HEK293 (cell line): ENCODE data around the gene FKRP.

ENCODE experiments used
- CTCF ChIA-PET: fragments of 350-600 bp; formaldehyde crosslinking; extraction: SDS; loops from one replicate; lab custom pipeline; 2021; ENCODE audit warnings: antibody characterized with exemption; lab: Yijun Ruan, JAX
- POLR2A ChIA-PET: fragments of 300-600 bp; formaldehyde crosslinking; extraction: SDS; loops from one replicate; lab custom pipeline; 2020; ENCODE audit warnings: antibody characterized with exemption, inconsistent platforms; lab: Yijun Ruan, JAX
- H3K27ac ChIP-seq: fragments of 200-500 bp; sonication (Bioruptor generic); 2 replicates; pipeline ENCODE4 v1.5.1; 2014; ENCODE audit warnings: low read depth, low read length, control low read depth, inconsistent platforms; ENCODE audit errors: extremely low read depth
- H3K36me3 ChIP-seq, 2 experiments: fragments of 200-500 bp in 1 of 2; sonication (Bioruptor generic) in 1 of 2; 1 replicate in 1 of 2; 2 replicates in 1 of 2; pipeline ENCODE4 v1.5.1; 2014 to 2017; ENCODE audit warnings: inconsistent platforms in 2 of 2, low read length in 2 of 2; ENCODE audit not compliant: control insufficient read depth in 2 of 2, insufficient read depth in 1 of 2
- H3K4me1 ChIP-seq: fragments of 200-500 bp; sonication (Bioruptor generic); 2 replicates; pipeline ENCODE4 v1.5.1; 2014; ENCODE audit warnings: mild to moderate bottlenecking, low read length, inconsistent platforms; ENCODE audit not compliant: control insufficient read depth, insufficient read depth
- H3K4me3 ChIP-seq: 2 replicates; pipeline ENCODE4 v1.5.1; 2011; ENCODE audit warnings: low read depth, mild to moderate bottlenecking, control low read depth, low read length, moderate library complexity
- H3K9me3 ChIP-seq: fragments of 200-500 bp; sonication (Bioruptor generic); 2 replicates; pipeline ENCODE4 v1.5.1; 2014; ENCODE audit warnings: low read depth, low read length, inconsistent platforms; ENCODE audit not compliant: control insufficient read depth, insufficient read depth
- BCL11B ChIP-seq: fragments of 450-650 bp; formaldehyde crosslinking; IDR thresholded peaks from 2 replicates; pipeline ENCODE4 v1.5.1; 2016; ENCODE audit warnings: low read depth, missing biosample characterization, missing genetic modification characterization
- GLI2 ChIP-seq: fragments of 450-650 bp; formaldehyde crosslinking; IDR thresholded peaks from 2 replicates; pipeline ENCODE4; 2017; ENCODE audit warnings: missing biosample characterization, missing genetic modification characterization, low read depth, borderline replicate concordance
- GLIS1 ChIP-seq: fragments of 450-650 bp; formaldehyde crosslinking; IDR thresholded peaks from 2 replicates; pipeline ENCODE4 v1.5.1; 2016; ENCODE audit warnings: missing biosample characterization, missing genetic modification characterization
- GLIS2 ChIP-seq: fragments of 450-650 bp; formaldehyde crosslinking; IDR thresholded peaks from 2 replicates; pipeline ENCODE4 v1.5.1; 2016; ENCODE audit warnings: missing biosample characterization, missing genetic modification characterization
- KLF1 ChIP-seq: fragments of 450-650 bp; formaldehyde crosslinking; IDR thresholded peaks from 2 replicates; pipeline ENCODE4 v1.5.1; 2016; ENCODE audit warnings: missing biosample characterization, missing genetic modification characterization
- KLF16 ChIP-seq: fragments of 450-650 bp; formaldehyde crosslinking; IDR thresholded peaks from 2 replicates; pipeline ENCODE4 v1.5.1; 2017; ENCODE audit warnings: missing biosample characterization, missing genetic modification characterization
- KLF9 ChIP-seq: fragments of 450-650 bp; formaldehyde crosslinking; IDR thresholded peaks from 2 replicates; pipeline ENCODE4 v1.5.1; 2016; ENCODE audit warnings: missing biosample characterization, missing genetic modification characterization, low read depth
- SP2 ChIP-seq: fragments of 450-650 bp; formaldehyde crosslinking; IDR thresholded peaks from 2 replicates; pipeline ENCODE4 v1.5.1; 2016; ENCODE audit warnings: missing biosample characterization, missing genetic modification characterization
- SP3 ChIP-seq: fragments of 450-650 bp; formaldehyde crosslinking; IDR thresholded peaks from 2 replicates; pipeline ENCODE4 v1.5.1; 2016; ENCODE audit warnings: missing biosample characterization, missing genetic modification characterization
- YY1 ChIP-seq: fragments of 450-650 bp; formaldehyde crosslinking; IDR thresholded peaks from 2 replicates; pipeline ENCODE4 v1.5.1; 2018; ENCODE audit warnings: missing biosample characterization, missing genetic modification characterization
- ZBTB20 ChIP-seq: fragments of 450-650 bp; formaldehyde crosslinking; IDR thresholded peaks from 2 replicates; pipeline ENCODE4 v1.5.1; 2016; ENCODE audit warnings: missing biosample characterization, missing genetic modification characterization
- ZBTB48 ChIP-seq: fragments of 450-650 bp; formaldehyde crosslinking; IDR thresholded peaks from 2 replicates; pipeline ENCODE4 v1.5.1; 2016; ENCODE audit warnings: missing biosample characterization, missing genetic modification characterization
- ZNF202 ChIP-seq: fragments of 450-650 bp; formaldehyde crosslinking; IDR thresholded peaks from 2 replicates; pipeline ENCODE4 v1.5.1; 2016; ENCODE audit warnings: missing biosample characterization, missing genetic modification characterization, borderline replicate concordance
- ZNF214 ChIP-seq: fragments of 450-650 bp; formaldehyde crosslinking; IDR thresholded peaks from 2 replicates; pipeline ENCODE4 v1.5.1; 2017; ENCODE audit warnings: missing biosample characterization, mild to moderate bottlenecking, missing genetic modification characterization, borderline replicate concordance
- ZNF335 ChIP-seq: fragments of 450-650 bp; formaldehyde crosslinking; conservative IDR thresholded peaks from 2 replicates; pipeline ENCODE4 v1.5.1; 2016; ENCODE audit warnings: missing biosample characterization, missing genetic modification characterization
- ZNF544 ChIP-seq: fragments of 450-650 bp; formaldehyde crosslinking; IDR thresholded peaks from 2 replicates; pipeline ENCODE4 v1.5.0; 2017; ENCODE audit warnings: missing biosample characterization, missing genetic modification characterization
- ZNF558 ChIP-seq: fragments of 450-650 bp; formaldehyde crosslinking; IDR thresholded peaks from 2 replicates; pipeline ENCODE4 v1.5.1; 2016; ENCODE audit warnings: missing biosample characterization, missing genetic modification characterization
- ZNF561 ChIP-seq: fragments of 450-650 bp; IDR thresholded peaks from 2 replicates; pipeline ENCODE4 v1.5.1; 2018; ENCODE audit warnings: missing biosample characterization, missing genetic modification characterization, borderline replicate concordance
- ZNF626 ChIP-seq: fragments of 450-650 bp; sonication (Bioruptor Pico); formaldehyde crosslinking; IDR thresholded peaks from 2 replicates; pipeline ENCODE4 v1.5.1; 2018; ENCODE audit warnings: missing biosample characterization, missing genetic modification characterization, inconsistent platforms
- ZNF677 ChIP-seq: fragments of 450-650 bp; IDR thresholded peaks from 2 replicates; pipeline ENCODE4 v1.5.0; 2018; ENCODE audit warnings: missing biosample characterization, mild to moderate bottlenecking, missing genetic modification characterization, moderate library complexity
- ZNF701 ChIP-seq: fragments of 450-650 bp; formaldehyde crosslinking; IDR thresholded peaks from 2 replicates; pipeline ENCODE4 v1.5.1; 2016; ENCODE audit warnings: missing biosample characterization, missing genetic modification characterization
- ZNF76 ChIP-seq: fragments of 450-650 bp; formaldehyde crosslinking; IDR thresholded peaks from 2 replicates; pipeline ENCODE4; 2016; ENCODE audit warnings: low read depth, missing biosample characterization, missing genetic modification characterization, borderline replicate concordance
- ZSCAN23 ChIP-seq: fragments of 450-650 bp; formaldehyde crosslinking; IDR thresholded peaks from 2 replicates; pipeline ENCODE4 v1.5.1; 2016; ENCODE audit warnings: missing biosample characterization, missing genetic modification characterization
- ZSCAN30 ChIP-seq: fragments of 450-650 bp; IDR thresholded peaks from 2 replicates; pipeline ENCODE4 v1.5.1; 2018; ENCODE audit warnings: missing biosample characterization, mild to moderate bottlenecking, missing genetic modification characterization, moderate library complexity
- TF ChIP-seq, protein P1 (sequence below): fragments of 450-650 bp; formaldehyde crosslinking; IDR thresholded peaks from 2 replicates; pipeline ENCODE4 v1.5.1; 2017; ENCODE audit warnings: missing biosample characterization, missing genetic modification characterization
- TF ChIP-seq, protein P2 (sequence below): fragments of 450-650 bp; formaldehyde crosslinking; IDR thresholded peaks from 2 replicates; pipeline ENCODE4 v1.5.1; 2016; ENCODE audit warnings: missing biosample characterization, missing genetic modification characterization, low read depth
- TF ChIP-seq, protein P3 (sequence below): fragments of 450-650 bp; formaldehyde crosslinking; IDR thresholded peaks from 2 replicates; pipeline ENCODE4 v1.5.1; 2016; ENCODE audit warnings: missing biosample characterization, missing genetic modification characterization
- TF ChIP-seq, protein P4 (sequence below): fragments of 450-650 bp; formaldehyde crosslinking; IDR thresholded peaks from 2 replicates; pipeline ENCODE4 v1.5.1; 2016; ENCODE audit warnings: missing biosample characterization, missing genetic modification characterization, borderline replicate concordance
- TF ChIP-seq, protein P5 (sequence below): fragments of 450-650 bp; IDR thresholded peaks from 2 replicates; pipeline ENCODE4 v1.5.1; 2018; ENCODE audit warnings: missing biosample characterization, mild to moderate bottlenecking, missing genetic modification characterization

Gene FKRP

GRCh38 chr19:46745521-46746280 is at the start of gene FKRP:
FKRP (plus strand) TSS chr19:46746057; CDS start chr19:46755451, 9,394 bp downstream.
- ChIA-PET POLR2A (interaction anchor here (0.6 to 2.2 kb wide), 5 partner anchors 43 to 374 kb away, joined by 3 to 6 read pairs (median 5); partner anchors contain the start of genes AP2S1, CALM3 and SLC1A5), CTCF (interaction anchor here (0.6 to 2.4 kb wide), 7 partner anchors 17 to 175 kb away, joined by 3 to 11 read pairs (median 3); no protein-coding TSS in a partner anchor)
- H3K36me3 ChIP-seq: peaks cover 26 to 38% of the 10 kb centered on the region in 2 experiments; a peak in 2 of 3 replicates
- TF ChIP-seq SP3 (tag by site-specific recombination): peak; percentile 75
- 0 out of 2 replicates have a peak, but pooled peaks have one; percentile 17 for TF ChIP-seq ZNF677 (tag by site-specific recombination)
- TF ChIP-seq, protein P1, sequence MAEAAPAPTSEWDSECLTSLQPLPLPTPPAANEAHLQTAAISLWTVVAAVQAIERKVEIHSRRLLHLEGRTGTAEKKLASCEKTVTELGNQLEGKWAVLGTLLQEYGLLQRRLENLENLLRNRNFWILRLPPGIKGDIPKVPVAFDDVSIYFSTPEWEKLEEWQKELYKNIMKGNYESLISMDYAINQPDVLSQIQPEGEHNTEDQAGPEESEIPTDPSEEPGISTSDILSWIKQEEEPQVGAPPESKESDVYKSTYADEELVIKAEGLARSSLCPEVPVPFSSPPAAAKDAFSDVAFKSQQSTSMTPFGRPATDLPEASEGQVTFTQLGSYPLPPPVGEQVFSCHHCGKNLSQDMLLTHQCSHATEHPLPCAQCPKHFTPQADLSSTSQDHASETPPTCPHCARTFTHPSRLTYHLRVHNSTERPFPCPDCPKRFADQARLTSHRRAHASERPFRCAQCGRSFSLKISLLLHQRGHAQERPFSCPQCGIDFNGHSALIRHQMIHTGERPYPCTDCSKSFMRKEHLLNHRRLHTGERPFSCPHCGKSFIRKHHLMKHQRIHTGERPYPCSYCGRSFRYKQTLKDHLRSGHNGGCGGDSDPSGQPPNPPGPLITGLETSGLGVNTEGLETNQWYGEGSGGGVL (tag by site-specific recombination): peak; percentile 79
- peak; percentile 42; the same call in 1 of the 2 replicates for TF ChIP-seq ZBTB20 (tag by site-specific recombination)
- TF ChIP-seq KLF16: peak; percentile 63; the same call in 1 of the 2 replicates
- no peak for TF ChIP-seq ZNF202 (tag by site-specific recombination)
- TF ChIP-seq BCL11B (tag by site-specific recombination): peak; percentile 25; the same call in 1 of the 2 replicates
- no peak for TF ChIP-seq ZNF626 (tag by site-specific recombination)
- no peak for TF ChIP-seq ZNF214
- peak; percentile 67 for TF ChIP-seq ZSCAN30 (tag by site-specific recombination)
- TF ChIP-seq, protein P2, sequence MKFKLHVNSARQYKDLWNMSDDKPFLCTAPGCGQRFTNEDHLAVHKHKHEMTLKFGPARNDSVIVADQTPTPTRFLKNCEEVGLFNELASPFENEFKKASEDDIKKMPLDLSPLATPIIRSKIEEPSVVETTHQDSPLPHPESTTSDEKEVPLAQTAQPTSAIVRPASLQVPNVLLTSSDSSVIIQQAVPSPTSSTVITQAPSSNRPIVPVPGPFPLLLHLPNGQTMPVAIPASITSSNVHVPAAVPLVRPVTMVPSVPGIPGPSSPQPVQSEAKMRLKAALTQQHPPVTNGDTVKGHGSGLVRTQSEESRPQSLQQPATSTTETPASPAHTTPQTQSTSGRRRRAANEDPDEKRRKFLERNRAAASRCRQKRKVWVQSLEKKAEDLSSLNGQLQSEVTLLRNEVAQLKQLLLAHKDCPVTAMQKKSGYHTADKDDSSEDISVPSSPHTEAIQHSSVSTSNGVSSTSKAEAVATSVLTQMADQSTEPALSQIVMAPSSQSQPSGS: no peak
- TF ChIP-seq YY1 (tag by site-specific recombination): peak; percentile 77
- TF ChIP-seq ZNF544 (tag by site-specific recombination): no peak
- TF ChIP-seq ZNF558 (tag by site-specific recombination): no peak
- peak; percentile 88 for TF ChIP-seq ZNF335 (tag by site-specific recombination)
- no peak for TF ChIP-seq KLF1
- no peak for TF ChIP-seq GLI2
- 0 out of 2 replicates have a peak, but pooled peaks have one; percentile 58 for TF ChIP-seq ZBTB48 (tag by site-specific recombination)
- TF ChIP-seq GLIS2 (tag by site-specific recombination): peak; percentile 46; the same call in 1 of the 2 replicates
- TF ChIP-seq, protein P3, sequence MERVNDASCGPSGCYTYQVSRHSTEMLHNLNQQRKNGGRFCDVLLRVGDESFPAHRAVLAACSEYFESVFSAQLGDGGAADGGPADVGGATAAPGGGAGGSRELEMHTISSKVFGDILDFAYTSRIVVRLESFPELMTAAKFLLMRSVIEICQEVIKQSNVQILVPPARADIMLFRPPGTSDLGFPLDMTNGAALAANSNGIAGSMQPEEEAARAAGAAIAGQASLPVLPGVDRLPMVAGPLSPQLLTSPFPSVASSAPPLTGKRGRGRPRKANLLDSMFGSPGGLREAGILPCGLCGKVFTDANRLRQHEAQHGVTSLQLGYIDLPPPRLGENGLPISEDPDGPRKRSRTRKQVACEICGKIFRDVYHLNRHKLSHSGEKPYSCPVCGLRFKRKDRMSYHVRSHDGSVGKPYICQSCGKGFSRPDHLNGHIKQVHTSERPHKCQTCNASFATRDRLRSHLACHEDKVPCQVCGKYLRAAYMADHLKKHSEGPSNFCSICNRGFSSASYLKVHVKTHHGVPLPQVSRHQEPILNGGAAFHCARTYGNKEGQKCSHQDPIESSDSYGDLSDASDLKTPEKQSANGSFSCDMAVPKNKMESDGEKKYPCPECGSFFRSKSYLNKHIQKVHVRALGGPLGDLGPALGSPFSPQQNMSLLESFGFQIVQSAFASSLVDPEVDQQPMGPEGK (tag by site-specific recombination): peak; percentile 81
- 0 out of 2 replicates have a peak, but pooled peaks have one; percentile 7 for TF ChIP-seq GLIS1 (tag by site-specific recombination)
- TF ChIP-seq KLF9 (tag by site-specific recombination): peak; percentile 55; the same call in 1 of the 2 replicates
- TF ChIP-seq ZNF76 (tag by site-specific recombination): peak; percentile 84
- TF ChIP-seq, protein P4, sequence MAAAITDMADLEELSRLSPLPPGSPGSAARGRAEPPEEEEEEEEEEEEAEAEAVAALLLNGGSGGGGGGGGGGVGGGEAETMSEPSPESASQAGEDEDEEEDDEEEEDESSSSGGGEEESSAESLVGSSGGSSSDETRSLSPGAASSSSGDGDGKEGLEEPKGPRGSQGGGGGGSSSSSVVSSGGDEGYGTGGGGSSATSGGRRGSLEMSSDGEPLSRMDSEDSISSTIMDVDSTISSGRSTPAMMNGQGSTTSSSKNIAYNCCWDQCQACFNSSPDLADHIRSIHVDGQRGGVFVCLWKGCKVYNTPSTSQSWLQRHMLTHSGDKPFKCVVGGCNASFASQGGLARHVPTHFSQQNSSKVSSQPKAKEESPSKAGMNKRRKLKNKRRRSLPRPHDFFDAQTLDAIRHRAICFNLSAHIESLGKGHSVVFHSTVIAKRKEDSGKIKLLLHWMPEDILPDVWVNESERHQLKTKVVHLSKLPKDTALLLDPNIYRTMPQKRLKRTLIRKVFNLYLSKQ: no peak
- peak; percentile 51 for TF ChIP-seq SP2
- peak; percentile 100 for TF ChIP-seq ZNF701
- 0 out of 2 replicates have a peak, but pooled peaks have one; percentile 15 for TF ChIP-seq ZNF561 (tag by site-specific recombination)
- TF ChIP-seq, protein P5, sequence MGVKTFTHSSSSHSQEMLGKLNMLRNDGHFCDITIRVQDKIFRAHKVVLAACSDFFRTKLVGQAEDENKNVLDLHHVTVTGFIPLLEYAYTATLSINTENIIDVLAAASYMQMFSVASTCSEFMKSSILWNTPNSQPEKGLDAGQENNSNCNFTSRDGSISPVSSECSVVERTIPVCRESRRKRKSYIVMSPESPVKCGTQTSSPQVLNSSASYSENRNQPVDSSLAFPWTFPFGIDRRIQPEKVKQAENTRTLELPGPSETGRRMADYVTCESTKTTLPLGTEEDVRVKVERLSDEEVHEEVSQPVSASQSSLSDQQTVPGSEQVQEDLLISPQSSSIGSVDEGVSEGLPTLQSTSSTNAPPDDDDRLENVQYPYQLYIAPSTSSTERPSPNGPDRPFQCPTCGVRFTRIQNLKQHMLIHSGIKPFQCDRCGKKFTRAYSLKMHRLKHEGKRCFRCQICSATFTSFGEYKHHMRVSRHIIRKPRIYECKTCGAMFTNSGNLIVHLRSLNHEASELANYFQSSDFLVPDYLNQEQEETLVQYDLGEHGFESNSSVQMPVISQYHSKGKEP (tag by site-specific recombination): 0 out of 2 replicates have a peak, but pooled peaks have one; percentile 26
- TF ChIP-seq ZSCAN23 (tag by site-specific recombination): no peak

More at GRCh38 chr19:46745521-46746280, at the start of gene FKRP:
- no peaks in the 10 kb centered on the region for H3K9me3 ChIP-seq
- H3K4me1 ChIP-seq: peaks cover 6% of the 10 kb centered on the region
- peak within 1 kb of the TSS; percentile 70 for H3K4me3 ChIP-seq
- H3K27ac ChIP-seq: peak within 1 kb of the TSS; percentile 99
